ENCODE data around the gene GORASP1. TPM values are rescaled to one million over a fixed set of nuclear protein-coding genes. Genes with fewer than 3 reads are reported as not detected.

Gene GORASP1
- 100 to 1,000 TPM in 1 of 3 donors, 10 to 100 TPM in 2; 93.5 to 122 (median 94.7) TPM for total RNA-seq
- long read RNA-seq, donor 1, transcript GORASP1-220 (7 exons, 1,345 nt), result minor isoform, 5 of 128 reads
- long read RNA-seq, donor 1, transcript GORASP1-201 (9 exons, 3,722 nt), result major isoform, 80 of 128 reads
- long read RNA-seq, donor 1, partial matches to known transcripts, result 13 of 128 reads
- long read RNA-seq, donor 1, other reads (novel, unspliced or antisense), result 24 of 128 reads
- long read RNA-seq, donor 2, transcript GORASP1-201 (9 exons, 3,722 nt), result major isoform, 9 of 22 reads
- long read RNA-seq, donor 2, partial matches to known transcripts, result 1 of 22 reads
- long read RNA-seq, donor 2, other reads (novel, unspliced or antisense), result 10 of 22 reads

DNA sequence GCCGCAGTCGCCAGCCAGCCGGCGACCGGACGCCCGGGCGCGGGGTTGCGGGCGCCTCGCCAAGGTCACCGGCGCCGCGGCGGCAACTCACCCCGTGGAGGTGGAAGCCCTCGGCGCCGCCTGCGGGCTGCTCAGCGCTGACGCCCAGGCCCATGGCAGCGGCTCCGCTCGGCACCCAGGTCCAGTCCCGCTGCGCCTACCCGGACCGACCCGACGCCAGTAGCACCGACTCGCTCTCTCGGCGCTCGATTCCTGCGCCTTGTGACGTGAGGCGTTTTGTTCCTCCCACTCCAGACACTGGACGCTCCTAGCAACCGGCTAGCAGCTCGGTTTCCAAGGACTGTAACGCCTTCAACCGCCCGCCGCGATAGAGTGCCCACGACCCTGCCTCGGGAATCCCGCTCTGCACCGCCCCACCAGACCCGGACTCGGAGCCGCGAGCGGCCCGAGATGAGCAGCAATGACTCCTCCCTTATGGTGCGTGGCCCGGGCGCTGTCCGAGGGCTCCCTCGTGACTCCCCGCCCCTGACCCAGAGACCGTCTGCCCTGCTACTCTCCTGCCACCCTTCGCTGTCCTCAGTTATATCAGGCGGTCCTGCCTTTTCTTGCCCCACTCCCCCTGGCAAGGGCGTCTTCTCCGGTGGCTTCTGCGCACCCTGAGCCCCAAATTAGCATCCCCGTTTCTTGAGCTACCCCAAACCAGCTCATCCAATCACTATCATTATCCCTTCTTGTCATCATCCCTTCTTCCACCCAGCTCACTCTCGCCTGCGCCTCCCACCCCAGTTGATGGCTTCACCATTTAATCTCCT is at the start of gene GORASP1, which contains the start of gene TTC21A:
GORASP1 (minus strand) TSS at position 240 of the 812 bp plus-strand sequence; CDS start at position 154, 86 bp downstream.
TTC21A (plus strand) TSS at position 293 of the 812 bp plus-strand sequence; CDS start at position 451, 158 bp downstream.
- H3K36me3 ChIP-seq (ENCODE audit: low read depth), result no peaks in the 10 kb centered on the region
- ATAC-seq (peak; percentile 91), DNase-seq (peak; percentile 89 to 94 (median 91))
- TF ChIP-seq, protein P1, sequence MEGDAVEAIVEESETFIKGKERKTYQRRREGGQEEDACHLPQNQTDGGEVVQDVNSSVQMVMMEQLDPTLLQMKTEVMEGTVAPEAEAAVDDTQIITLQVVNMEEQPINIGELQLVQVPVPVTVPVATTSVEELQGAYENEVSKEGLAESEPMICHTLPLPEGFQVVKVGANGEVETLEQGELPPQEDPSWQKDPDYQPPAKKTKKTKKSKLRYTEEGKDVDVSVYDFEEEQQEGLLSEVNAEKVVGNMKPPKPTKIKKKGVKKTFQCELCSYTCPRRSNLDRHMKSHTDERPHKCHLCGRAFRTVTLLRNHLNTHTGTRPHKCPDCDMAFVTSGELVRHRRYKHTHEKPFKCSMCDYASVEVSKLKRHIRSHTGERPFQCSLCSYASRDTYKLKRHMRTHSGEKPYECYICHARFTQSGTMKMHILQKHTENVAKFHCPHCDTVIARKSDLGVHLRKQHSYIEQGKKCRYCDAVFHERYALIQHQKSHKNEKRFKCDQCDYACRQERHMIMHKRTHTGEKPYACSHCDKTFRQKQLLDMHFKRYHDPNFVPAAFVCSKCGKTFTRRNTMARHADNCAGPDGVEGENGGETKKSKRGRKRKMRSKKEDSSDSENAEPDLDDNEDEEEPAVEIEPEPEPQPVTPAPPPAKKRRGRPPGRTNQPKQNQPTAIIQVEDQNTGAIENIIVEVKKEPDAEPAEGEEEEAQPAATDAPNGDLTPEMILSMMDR (IDR thresholded peaks at IDR 0.05), result no peak
- intact Hi-C loops (cut with DNase I, micrococcal nuclease), result no loop called here
- H3K4me1 ChIP-seq (ENCODE audit: low read depth), result peaks cover 37% of the 10 kb centered on the region
- no peaks in the 10 kb centered on the region for H3K9me3 ChIP-seq
- H3K4me3 ChIP-seq, result peak within 1 kb of the TSS; percentile 100

DNA sequence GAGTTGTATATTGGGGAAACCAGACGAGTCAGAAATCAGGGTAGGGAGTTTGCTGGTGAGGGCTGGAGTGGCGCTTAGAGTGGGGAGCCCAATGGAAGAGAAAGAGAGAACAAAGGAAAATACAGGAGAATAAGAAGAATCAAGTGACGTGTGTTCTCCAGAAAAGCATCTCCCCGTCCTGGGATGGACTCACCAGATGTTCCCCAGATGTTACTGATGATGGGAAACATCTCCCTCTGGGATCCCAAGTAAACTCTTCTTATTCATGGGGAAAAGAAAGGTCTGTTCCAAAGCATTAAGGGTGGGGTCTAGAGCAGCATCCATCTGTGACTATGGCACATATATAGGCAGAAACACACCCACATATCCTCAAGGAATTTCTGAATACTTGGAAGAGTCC is 49.0 kb upstream of the GORASP1 start:
- H3K4me3 ChIP-seq, result no peak overlapping the region
- H3K4me1 ChIP-seq (ENCODE audit: low read depth), result peaks cover 17% of the 10 kb centered on the region
- no peaks in the 10 kb centered on the region for H3K9me3 ChIP-seq
- TF ChIP-seq, protein P1 (IDR thresholded peaks at IDR 0.05), result no peak
- intact Hi-C loops (cut with DNase I, micrococcal nuclease), result no loop called here
- DNase-seq, result no peak
- no peaks in the 10 kb centered on the region for H3K36me3 ChIP-seq (ENCODE audit: low read depth)
- no peak for ATAC-seq

DNA sequence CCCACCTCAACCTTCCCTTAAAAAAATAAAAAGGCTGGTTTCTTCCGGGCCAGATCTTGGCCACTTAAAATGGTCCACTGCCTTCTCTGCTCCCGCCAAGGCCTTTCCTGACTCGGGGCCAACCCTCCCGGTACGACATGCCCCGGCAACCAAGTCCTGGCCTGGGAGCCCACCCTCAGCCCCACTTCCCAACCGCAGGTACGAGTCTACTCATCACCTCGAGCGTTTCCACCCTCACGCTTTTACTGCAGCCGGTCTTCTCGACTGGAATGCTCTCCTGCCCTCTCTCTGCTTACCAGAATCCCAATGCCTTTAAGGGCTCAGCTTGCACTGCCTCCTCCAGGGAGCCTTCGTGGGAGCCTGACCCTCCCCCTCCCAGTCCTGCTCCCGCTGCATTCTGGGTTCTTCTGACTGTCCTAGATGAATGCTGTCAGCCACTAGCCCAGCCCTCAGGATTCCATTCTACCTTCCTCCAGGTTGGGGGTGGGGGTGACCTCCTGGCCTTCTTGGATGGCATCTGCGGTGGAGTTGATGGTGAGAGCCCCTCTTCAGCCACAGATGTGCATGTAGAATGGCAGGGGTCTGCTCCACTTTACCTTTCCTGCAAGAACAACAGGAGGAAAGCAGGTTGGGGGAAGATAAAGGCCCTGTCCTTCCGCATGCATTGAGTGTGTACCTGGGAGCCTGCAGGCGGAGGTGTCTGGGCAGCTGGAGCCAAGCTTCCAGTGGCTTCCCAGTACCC is 47.0 kb upstream of the GORASP1 start:
- Histone ChIP-seq H3K9me3 (no peaks in the 10 kb centered on the region), H3K36me3 (ENCODE audit: low read depth) (no peaks in the 10 kb centered on the region), H3K4me3 (no peak overlapping the region), H3K4me1 (ENCODE audit: low read depth) (peaks cover 36% of the 10 kb centered on the region)
- intact Hi-C loops (cut with DNase I, micrococcal nuclease), result no loop called here
- peak in 2 of 3 donors; percentile 60 to 71 for DNase-seq
- TF ChIP-seq, protein P1 (IDR thresholded peaks at IDR 0.05), result no peak
- ATAC-seq, result no peak

DNA sequence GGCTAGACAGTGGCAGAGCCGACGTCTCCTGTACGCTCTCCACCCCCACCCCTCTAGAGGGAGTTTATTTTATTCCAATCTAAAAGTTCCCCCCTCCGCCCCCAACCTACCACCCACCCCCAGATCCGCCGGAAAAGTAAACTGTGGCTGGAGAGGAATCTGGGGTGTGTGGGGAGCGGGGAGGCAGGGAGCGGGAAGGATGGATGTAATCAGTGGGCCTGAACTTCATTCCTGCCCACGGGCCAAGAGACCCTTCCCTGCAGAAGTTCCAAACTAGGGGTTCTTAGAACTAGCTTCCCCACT is 46.5 kb upstream of the GORASP1 start:
- intact Hi-C loops (cut with DNase I, micrococcal nuclease), result no loop called here
- peaks cover 42% of the 10 kb centered on the region for H3K4me1 ChIP-seq (ENCODE audit: low read depth)
- DNase-seq (no peak), ATAC-seq (no peak)
- H3K9me3 ChIP-seq, result no peaks in the 10 kb centered on the region
- TF ChIP-seq, protein P1 (IDR thresholded peaks at IDR 0.05), result no peak
- no peaks in the 10 kb centered on the region for H3K36me3 ChIP-seq (ENCODE audit: low read depth)
- H3K4me3 ChIP-seq, result no peak overlapping the region

DNA sequence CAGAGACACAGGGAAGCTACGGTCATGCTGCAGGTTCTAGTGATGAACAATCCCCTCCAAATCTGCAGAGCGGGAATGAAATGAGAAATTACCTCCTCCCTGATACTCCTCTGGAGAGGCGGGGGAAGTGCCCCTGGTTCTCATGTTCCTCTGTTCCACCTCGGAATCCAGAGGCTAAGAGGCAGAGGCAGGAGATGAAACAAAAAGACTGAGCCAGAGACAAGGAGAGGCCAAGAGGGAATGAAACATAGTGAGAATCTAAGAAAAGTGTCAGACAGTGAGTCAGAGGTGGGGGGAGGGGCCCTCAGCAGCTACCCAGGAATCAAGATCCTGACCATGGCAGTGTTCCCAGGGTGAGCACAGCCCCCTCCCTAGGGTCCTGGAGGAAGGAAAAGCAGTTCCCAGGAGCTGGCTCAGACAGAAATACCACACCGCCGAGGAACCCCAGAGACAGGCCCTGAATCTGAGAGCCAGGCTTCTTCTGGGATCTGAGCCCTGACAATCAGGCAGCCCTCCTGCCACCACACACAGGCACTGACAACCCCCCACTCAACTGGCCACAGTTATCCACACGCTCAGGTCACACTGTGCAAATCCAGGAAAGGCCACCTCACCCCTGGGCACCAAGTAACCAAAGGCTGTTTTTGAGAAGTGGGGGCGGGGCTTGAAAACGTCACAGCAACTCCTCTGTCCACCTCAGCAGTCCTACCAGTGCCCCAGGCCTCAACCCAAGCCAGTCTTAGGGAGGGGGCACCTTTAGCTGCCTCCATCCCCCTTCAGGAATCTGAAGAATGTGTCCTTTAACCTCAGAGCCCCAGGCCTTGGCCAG is 43.6 kb upstream of the GORASP1 start:
- intact Hi-C loops (cut with DNase I, micrococcal nuclease), result no loop called here
- H3K4me1 ChIP-seq (ENCODE audit: low read depth), result peaks cover 68% of the 10 kb centered on the region
- TF ChIP-seq, protein P1 (IDR thresholded peaks at IDR 0.05), result no peak
- DNase-seq, result peak; percentile 69 to 82 (median 81)
- no peaks in the 10 kb centered on the region for H3K9me3 ChIP-seq
- no peak overlapping the region for H3K4me3 ChIP-seq
- no peaks in the 10 kb centered on the region for H3K36me3 ChIP-seq (ENCODE audit: low read depth)
- no peak for ATAC-seq

Measured in mucosa of descending colon (tissue), 3 donors.